Activated T-helper 2 cell treated with anti-CD3 and anti-CD28 coated beads, Interferon-gamma antibody, Interleukin-2, Interleukin-4, amounts not matched to agents 10 μg/mL and 5 μg/mL and 100 μg/mL, durations not matched to agents 14 hours and 24 hours and 36 hours (primary cell): Measurements from ENCODE around the gene SPATA46. TPM values are rescaled to one million over a fixed set of nuclear protein-coding genes. Genes with fewer than 3 reads are reported as not detected.

Source experiments
- DNase-seq: peaks from one replicate; pipeline ENCODE4 v3.0.0; 2021; ENCODE audit warnings: low spot score
- H3K27ac Mint-ChIP-seq: one replicate; pipeline ENCODE4 v1.8.0; 2021; ENCODE audit warnings: mixed read lengths
- H3K27me3 Mint-ChIP-seq: one replicate; pipeline ENCODE4 v1.8.0; 2021; ENCODE audit warnings: low read depth, mixed read lengths
- H3K36me3 Mint-ChIP-seq: one replicate; pipeline ENCODE4 v1.8.0; 2021; ENCODE audit warnings: low read depth, mixed read lengths
- H3K4me1 Mint-ChIP-seq: one replicate; pipeline ENCODE4 v1.8.0; 2021; ENCODE audit warnings: low read depth, mixed read lengths
- H3K4me3 Mint-ChIP-seq: one replicate; pipeline ENCODE4 v1.8.0; 2021; ENCODE audit warnings: low read depth, mild to moderate bottlenecking, moderate library complexity, mixed read lengths
- H3K9me3 Mint-ChIP-seq: one replicate; pipeline ENCODE4 v1.8.0; 2021; ENCODE audit warnings: mixed read lengths
- intact Hi-C: fragments of 100-400 bp; cut with micrococcal nuclease; formaldehyde crosslinking; loops from one replicate; pipeline ENCODE4 v1.15.1; 2023
- total RNA-seq: library from RNA; stranded (reverse); gene quantifications from 2 replicates; pipeline ENCODE4 v1.2.3, GENCODE V29; 2022

SPATA46 gene
- total RNA-seq, 1 donor from 2014 or later: not detected

DNA sequence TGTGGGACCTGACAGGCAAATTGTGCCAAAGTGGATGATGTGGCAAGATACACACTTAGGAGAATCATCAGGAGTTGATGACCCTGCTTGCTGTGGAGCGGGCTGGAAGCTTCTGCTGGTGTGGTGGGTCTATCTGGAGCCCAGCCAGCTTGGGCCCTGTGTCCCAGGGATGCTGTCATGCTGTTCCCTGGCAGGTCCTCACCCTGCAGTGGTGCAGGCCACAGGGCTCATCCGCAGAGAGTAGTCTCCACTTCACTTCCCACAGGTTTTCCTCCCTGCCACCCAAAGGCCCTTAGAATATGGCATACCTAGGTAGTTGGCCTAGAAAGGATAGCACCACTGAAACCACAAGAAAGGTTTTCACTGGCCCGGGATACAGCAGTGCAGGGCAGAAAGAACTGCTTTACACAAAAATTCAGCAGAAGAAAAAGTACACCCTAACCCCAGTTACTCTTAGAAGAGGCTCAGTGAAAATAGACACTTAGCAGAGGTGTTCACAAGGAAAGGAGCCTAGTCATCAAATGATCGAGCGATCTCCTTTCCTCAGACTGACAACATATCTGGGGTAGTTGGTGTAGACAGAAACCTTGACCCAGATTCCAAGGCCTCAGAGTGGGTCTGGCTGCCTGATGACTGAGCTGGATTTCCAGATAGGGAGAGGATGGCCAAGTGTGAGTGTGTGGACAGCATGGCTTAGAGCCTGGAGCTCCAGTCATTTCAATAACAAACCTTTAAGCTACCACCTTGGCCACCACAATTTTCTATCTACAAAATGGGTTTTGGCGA lies 3.6 kb upstream of the SPATA46 start:
- Mint-ChIP-seq H3K27ac (no peak overlapping the region), H3K27me3 (peaks cover 2% of the 10 kb centered on the region), H3K4me3 (no peak overlapping the region), H3K4me1 (no peaks in the 10 kb centered on the region), H3K36me3 (no peaks in the 10 kb centered on the region), H3K9me3 (no peaks in the 10 kb centered on the region)
- intact Hi-C loops: no loop called here
- no peak for DNase-seq

- Mint-ChIP-seq H3K36me3 (no peaks in the 10 kb centered on the region), H3K4me3 (no peak overlapping the region), H3K27ac (no peak overlapping the region), H3K27me3 (peaks cover 2% of the 10 kb centered on the region), H3K9me3 (no peaks in the 10 kb centered on the region), H3K4me1 (no peaks in the 10 kb centered on the region)
- intact Hi-C loops: no loop called here
- DNase-seq: no peak
Observed at GRCh38 chr1:162375463-162375862, 1.2 kb downstream of the SPATA46 start.

- Mint-ChIP-seq H3K36me3 (no peaks in the 10 kb centered on the region), H3K27ac (no peak overlapping the region), H3K4me3 (no peak overlapping the region), H3K9me3 (no peaks in the 10 kb centered on the region), H3K27me3 (no peaks in the 10 kb centered on the region), H3K4me1 (no peaks in the 10 kb centered on the region)
- DNase-seq: no peak
- intact Hi-C loops: no loop called here
Observed at GRCh38 chr1:162374406-162374805, 2.2 kb downstream of the SPATA46 start.

DNA sequence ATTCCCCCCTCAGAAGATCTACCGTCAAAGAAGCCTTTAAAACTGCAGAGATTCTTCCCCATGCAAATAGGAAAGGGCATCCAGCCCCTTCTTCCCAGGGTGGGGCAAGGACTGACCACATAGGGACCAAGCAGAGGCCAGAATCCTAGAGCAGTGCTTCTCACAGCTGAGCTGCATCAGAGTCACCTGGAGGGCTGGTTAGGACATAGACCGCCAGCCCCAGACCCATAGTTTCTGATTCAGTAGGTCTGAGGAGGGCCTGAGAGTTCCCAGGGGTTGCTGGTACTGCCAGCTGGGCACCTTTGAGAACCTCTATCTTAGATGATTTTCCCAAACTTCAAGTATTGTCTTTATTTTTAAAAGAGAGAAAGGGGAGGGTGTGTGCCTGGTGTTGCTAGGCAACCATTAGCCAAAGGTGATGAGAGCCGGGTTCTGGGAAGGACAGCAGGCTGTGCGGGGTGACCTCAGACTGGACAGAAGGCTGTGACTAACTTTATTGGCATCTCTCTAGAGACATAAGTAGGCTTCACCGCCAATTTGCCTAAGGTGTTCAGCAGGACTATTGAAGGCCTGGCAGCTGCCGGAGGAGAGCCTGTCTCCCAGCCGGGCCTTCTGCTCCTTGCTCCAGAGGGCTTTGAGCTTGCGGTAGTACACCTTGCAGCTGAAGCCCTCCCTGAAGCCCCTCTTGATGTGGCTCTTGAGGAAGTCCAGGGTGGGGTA lies 3.0 kb downstream of the SPATA46 start:
- intact Hi-C loops: no loop called here
- no peaks in the 10 kb centered on the region for H3K36me3 Mint-ChIP-seq
- H3K27me3 Mint-ChIP-seq: no peaks in the 10 kb centered on the region
- no peaks in the 10 kb centered on the region for H3K4me1 Mint-ChIP-seq
- no peak for DNase-seq
- H3K9me3 Mint-ChIP-seq: no peaks in the 10 kb centered on the region
- no peak overlapping the region for H3K27ac Mint-ChIP-seq
- H3K4me3 Mint-ChIP-seq: no peak overlapping the region

- H3K9me3 Mint-ChIP-seq: no peaks in the 10 kb centered on the region
- no peaks in the 10 kb centered on the region for H3K4me1 Mint-ChIP-seq
- H3K27ac Mint-ChIP-seq: no peak overlapping the region
- no peak overlapping the region for H3K4me3 Mint-ChIP-seq
- H3K36me3 Mint-ChIP-seq: no peaks in the 10 kb centered on the region
- no peak for DNase-seq
- no peaks in the 10 kb centered on the region for H3K27me3 Mint-ChIP-seq
- intact Hi-C loops: no loop called here
Observed at GRCh38 chr1:162373072-162373427, 3.6 kb downstream of the SPATA46 start.

- Mint-ChIP-seq H3K27ac (no peak overlapping the region), H3K27me3 (no peaks in the 10 kb centered on the region), H3K4me1 (no peaks in the 10 kb centered on the region), H3K9me3 (no peaks in the 10 kb centered on the region), H3K4me3 (no peak overlapping the region), H3K36me3 (no peaks in the 10 kb centered on the region)
- DNase-seq: no peak
- intact Hi-C loops: no loop called here
Observed at GRCh38 chr1:162372159-162373071, 4.2 kb downstream of the SPATA46 start.

- Mint-ChIP-seq H3K27me3 (no peaks in the 10 kb centered on the region), H3K4me3 (no peak overlapping the region), H3K4me1 (no peaks in the 10 kb centered on the region), H3K9me3 (no peaks in the 10 kb centered on the region), H3K36me3 (no peaks in the 10 kb centered on the region), H3K27ac (no peak overlapping the region)
- intact Hi-C loops: no loop called here
- no peak for DNase-seq
Observed at GRCh38 chr1:162371611-162372010, 5.0 kb downstream of the SPATA46 start.

GRCh38 chr1:162370721-162371120 lies 5.9 kb downstream of the SPATA46 start:
- intact Hi-C loops: no loop called here
- no peaks in the 10 kb centered on the region for H3K36me3 Mint-ChIP-seq
- no peak overlapping the region for H3K4me3 Mint-ChIP-seq
- no peaks in the 10 kb centered on the region for H3K9me3 Mint-ChIP-seq
- H3K4me1 Mint-ChIP-seq: no peaks in the 10 kb centered on the region
- no peak overlapping the region for H3K27ac Mint-ChIP-seq
- DNase-seq: no peak
- no peaks in the 10 kb centered on the region for H3K27me3 Mint-ChIP-seq

DNA sequence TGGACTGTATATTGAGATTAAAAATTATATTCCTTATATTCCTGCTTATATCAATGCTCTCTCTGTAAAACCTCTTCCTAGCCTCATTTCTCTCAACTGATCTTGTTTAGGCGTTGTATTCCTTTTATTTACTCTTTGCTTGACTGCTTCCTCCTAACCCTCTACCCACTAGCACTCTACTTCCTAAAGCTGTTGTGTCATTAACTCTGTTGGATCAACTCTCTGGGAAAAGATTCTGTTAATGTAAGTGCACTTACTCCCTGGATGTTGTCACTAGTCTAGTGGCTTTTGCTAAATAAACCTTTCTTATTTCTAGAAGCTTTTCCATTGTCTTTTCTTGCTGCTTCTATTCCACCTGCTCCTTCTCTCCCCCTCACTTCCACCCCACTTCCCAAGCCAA lies 6.5 kb downstream of the SPATA46 start:
- no peak overlapping the region for H3K4me3 Mint-ChIP-seq
- H3K9me3 Mint-ChIP-seq: no peaks in the 10 kb centered on the region
- H3K4me1 Mint-ChIP-seq: no peaks in the 10 kb centered on the region
- intact Hi-C loops: no loop called here
- H3K27me3 Mint-ChIP-seq: no peaks in the 10 kb centered on the region
- H3K36me3 Mint-ChIP-seq: no peaks in the 10 kb centered on the region
- H3K27ac Mint-ChIP-seq: no peak overlapping the region
- DNase-seq: no peak

DNA sequence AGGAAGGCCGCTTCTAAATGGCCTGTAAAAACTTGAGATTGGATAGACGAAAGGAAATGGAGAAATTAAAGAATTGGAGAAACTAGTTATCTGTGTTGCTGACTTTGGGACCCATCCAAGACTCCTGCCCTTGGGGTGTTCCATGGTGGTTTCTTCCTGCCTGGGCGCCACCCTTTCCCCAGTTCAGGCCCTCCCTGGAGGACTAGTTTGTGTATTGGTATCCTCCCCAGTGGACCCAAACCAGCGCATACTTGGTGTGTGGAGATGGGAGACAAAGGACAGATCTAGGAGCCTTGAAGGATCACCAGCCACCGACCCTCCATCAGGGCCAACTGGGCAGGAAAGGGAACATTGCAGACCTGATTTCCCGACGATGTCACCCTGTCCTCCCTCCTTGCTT lies 7.1 kb downstream of the SPATA46 start:
- Mint-ChIP-seq H3K27ac (no peak overlapping the region), H3K27me3 (no peaks in the 10 kb centered on the region), H3K4me3 (no peak overlapping the region), H3K4me1 (no peaks in the 10 kb centered on the region), H3K9me3 (no peaks in the 10 kb centered on the region), H3K36me3 (no peaks in the 10 kb centered on the region)
- no peak for DNase-seq
- intact Hi-C loops: no loop called here

DNA sequence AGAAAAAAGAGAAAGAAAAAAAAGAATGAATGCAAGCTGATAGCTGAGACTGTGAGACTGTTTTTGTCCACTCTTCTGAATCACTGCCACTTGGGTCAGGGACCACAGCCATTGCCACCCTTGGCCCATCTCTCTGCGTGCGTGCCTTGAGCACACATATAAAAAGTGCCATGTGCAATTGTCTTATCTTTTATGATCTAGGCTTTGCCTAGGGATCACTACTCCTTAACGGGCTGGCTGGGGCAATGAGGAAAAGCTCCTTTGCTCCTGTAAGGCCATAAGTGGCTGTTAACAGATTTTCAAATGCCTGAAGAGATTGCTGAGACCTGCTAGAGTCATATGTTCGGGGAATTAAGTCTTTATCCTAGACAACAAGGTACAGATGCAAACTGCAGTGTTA lies 8.2 kb downstream of the SPATA46 start:
- H3K36me3 Mint-ChIP-seq: no peaks in the 10 kb centered on the region
- no peak for DNase-seq
- H3K4me3 Mint-ChIP-seq: no peak overlapping the region
- H3K27ac Mint-ChIP-seq: no peak overlapping the region
- intact Hi-C loops: no loop called here
- no peaks in the 10 kb centered on the region for H3K4me1 Mint-ChIP-seq
- H3K27me3 Mint-ChIP-seq: peaks cover 2% of the 10 kb centered on the region
- H3K9me3 Mint-ChIP-seq: no peaks in the 10 kb centered on the region

DNA sequence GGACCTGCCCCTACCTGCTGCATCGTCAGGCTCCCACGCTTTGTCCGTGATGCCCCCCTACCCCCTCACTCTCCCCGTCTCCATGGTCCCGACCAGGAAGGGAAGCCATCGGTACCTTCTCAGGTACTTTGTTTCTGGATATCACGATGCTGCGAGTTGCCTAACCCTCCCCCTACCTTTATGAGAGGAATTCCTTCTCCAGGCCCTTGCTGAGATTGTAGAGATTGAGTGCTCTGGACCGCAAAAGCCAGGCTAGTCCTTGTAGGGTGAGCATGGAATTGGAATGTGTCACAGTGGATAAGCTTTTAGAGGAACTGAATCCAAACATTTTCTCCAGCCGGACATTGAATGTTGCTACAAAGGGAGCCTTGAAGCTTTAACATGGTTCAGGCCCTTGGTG lies 8.9 kb downstream of the SPATA46 start:
- Mint-ChIP-seq H3K9me3 (no peaks in the 10 kb centered on the region), H3K4me1 (no peaks in the 10 kb centered on the region), H3K27ac (no peak overlapping the region), H3K27me3 (peaks cover 2% of the 10 kb centered on the region), H3K4me3 (no peak overlapping the region), H3K36me3 (no peaks in the 10 kb centered on the region)
- intact Hi-C loops: no loop called here
- DNase-seq: no peak

DNA sequence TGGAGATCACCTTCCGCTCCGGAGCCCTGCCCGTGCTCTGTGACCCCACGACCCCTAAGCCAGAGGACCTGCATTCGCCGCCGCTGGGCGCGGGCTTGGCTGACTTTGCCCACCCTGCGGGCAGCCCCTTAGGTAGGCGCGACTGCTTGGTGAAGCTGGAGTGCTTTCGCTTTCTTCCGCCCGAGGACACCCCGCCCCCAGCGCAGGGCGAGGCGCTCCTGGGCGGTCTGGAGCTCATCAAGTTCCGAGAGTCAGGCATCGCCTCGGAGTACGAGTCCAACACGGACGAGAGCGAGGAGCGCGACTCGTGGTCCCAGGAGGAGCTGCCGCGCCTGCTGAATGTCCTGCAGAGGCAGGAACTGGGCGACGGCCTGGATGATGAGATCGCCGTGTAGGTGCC lies 9.6 kb downstream of the SPATA46 start:
- Mint-ChIP-seq H3K36me3 (no peaks in the 10 kb centered on the region), H3K27me3 (peaks cover 2% of the 10 kb centered on the region), H3K27ac (no peak overlapping the region), H3K4me3 (no peak overlapping the region), H3K9me3 (no peaks in the 10 kb centered on the region), H3K4me1 (no peaks in the 10 kb centered on the region)
- DNase-seq: no peak
- intact Hi-C loops: no loop called here
